ENCODE results near the gene PTMA.

Gene PTMA

DNA sequence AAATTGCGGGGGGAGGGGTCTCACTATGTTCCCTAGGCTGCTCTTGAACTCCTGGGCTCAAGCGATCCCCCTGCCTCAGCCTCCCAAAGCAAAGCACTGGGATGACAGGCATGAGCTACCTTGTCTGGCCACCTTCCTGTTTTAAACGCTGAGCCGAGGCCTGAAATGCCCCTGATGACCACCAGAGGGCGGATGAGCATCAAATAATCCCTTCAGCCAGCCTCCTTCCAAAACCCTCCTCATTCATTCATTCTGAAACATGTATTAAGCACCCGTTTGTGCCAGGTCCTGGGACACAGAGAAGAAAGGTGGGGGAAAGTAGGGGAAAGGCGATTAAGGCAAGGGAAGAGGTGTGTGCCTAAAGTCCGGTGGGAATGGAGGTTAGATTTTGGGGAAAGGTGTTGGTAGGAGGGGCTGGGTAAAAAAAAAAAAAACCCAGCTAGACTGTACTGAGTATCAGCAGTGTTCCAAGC, 30.7 kb upstream of the PTMA start:
- peak; percentile 89 to 93 (median 90) for DNase-seq

DNA sequence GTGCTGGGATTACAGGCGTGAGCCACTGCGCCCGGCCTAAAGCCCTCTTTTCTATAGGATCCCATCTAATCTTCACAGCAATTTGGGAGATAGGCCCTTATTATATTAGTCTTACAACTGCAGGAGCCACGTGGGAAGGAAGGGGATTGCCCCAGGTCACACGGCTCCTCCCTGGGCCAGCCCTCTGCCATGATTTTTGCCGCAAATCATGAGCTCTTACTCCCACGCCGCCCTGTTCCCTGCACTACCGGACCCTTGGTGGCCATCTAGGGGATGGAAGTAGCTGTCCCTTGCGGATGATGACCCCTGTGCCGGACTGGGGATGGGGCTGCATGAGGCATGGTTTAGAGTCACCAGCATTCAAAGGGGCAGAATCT, 28.4 kb upstream of the PTMA start:
- peak in 2 of 3 donors; percentile 24 to 62 for DNase-seq

DNA sequence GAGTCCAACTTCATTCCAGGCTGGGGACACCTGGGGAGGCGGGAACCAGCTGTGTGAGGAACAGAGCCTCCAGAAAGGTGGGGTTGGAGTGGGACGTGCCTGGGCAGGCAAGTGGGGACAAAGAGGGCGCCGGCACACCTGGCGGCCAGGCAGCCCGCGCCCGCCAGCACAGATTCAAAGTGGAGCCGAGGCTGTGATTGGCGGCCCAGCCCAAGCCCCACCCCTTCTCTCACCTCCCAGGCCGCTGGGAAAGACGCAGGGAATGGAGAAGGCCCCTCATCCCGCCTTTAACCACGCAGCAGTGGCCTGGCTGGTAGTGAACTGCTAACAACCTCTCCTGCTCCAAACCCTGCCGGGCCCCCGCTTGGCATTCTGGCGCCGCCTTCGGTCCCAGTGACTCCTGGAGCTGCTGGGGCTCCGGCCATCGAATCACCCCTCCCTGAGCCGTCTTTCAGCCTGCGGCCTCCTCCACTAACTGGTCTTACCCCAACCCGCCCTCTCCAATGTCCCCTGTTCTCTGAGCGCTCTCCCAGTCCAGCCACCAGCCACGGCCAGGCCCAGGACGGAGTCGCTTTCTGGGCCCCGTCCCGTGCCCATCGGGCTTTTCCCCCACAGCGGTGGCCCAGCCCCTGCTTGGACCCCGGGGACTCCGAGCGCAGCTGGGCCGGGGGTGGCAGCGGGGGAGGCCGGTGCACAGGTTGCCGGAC, 27.9 kb upstream of the PTMA start:
- DNase-seq = no peak

DNA sequence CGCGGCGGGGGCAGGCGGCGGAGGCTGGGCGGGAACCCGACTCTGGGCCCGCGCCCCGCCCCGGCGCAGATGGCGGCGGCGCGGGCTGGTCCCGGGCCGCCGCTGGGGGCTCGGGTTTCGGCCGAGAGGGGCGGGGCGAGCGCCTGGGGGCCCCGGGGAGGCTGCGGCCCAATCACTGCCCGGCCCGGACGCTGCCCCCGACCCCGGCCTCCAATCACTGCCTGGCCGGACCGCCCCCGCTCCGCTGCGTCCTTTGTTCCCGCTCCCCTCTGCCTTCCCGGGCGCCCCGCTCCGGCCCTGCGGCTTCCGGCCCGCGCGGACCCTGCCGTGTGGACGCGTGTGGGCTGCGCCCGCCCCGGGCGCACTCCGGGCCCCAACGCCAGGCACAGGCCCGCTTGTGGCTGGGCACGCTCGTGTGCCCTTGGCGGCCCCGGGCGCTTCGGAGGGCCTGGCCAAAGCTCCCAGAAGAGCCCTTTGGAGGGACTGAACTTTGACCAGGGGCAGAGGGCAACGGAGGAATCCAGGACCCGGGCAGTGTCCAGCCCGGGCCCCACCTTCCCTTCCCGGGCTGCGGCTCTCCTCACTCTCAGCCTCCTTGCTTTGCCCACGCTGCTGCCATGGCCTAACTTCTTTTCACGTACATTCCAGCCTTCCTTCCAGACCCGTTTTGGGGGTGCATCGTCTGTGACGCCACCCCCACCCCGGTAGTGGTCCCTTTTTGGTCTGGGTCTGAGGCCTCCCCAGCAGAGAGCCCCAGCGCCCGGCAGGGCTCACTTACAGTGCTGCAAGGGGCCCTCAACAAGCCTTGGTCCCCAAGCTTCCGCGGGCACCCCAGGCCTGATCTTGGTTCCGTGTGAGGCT, 27.1 kb upstream of the PTMA start:
- DNase-seq = peak in 2 of 3 donors; percentile 46 to 66

DNA sequence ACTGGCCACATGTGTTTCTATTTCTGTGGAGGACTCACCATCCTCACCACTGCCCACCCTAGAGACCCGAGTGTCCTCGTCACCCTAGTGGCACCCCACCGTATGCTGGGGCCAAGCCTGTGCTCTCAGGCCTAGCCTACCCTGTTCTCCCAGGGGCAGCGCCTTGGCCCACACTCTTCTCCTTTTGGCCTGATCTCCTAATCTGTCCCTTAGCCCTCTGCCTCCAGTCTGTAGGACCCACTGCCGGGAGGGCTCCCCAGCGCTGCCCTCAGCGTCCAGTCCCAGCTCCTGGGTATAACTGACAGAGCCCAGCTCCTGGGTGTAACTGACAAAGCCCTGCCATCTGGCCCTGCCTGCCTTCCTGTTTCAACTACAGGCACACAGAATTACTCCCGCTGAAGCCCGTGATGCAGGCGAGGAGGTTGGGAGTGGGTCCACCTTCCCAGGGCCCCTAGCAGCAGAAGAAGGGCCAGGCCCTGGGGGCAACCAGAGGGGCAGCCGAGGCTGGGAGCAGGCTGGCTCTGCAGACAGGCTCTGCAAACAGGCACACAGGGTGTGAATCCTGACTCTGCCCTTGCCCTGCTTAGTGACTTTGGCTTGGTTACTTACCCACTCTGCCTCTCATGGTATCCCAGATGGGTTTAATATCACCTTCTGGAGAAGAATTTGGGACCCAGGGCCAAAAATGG, 25.6 kb upstream of the PTMA start:
- no peak for DNase-seq

DNA sequence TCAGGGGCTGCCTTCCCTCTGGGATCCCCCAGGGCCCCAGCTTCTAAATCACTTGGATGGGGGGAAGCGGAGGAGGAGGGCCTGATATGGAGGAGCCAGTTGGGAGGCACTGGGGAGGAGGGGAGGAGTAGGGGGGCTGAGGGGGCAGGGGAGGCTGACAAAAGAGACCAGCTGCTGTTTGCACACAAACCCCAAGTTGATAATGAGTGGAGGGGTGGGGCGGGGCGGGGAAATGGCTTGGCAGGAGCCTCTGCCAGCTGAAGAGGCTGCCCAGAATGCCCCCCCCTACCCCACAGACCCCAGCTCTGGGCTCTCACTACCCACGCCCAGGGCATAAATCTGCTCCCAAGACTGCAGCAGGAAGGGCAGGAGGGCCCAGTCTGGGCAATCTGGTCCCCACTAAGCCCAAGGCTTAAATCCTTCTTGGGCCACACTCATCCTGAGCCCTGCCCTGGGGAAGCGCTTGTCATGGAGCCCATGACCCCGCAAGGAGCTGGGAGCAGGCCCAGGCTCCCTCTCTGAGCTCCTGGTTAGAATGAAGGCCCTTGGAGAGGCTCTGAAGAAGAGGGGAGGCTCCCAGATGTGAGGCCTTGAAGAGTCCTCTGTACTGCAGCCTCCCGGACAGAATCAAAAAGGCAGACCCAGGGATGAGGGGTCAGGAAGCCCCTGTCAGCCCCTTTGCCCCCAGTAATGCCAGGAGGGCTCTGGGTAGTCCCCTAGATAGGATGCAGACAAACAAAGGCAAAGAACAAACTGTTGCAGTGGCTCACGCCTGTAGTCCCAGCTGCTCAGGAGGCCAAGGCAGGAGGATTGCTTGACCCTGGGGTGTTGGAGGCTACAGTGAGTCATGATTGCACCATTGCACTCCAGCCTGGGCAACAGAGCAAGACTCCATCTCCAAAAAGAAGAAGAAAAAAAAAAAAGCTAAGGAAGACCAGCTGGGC, 24.8 kb upstream of the PTMA start:
- no peak for DNase-seq

- no peak for DNase-seq
Observed at GRCh38 chr2:231684314-231685223, 23.8 kb upstream of the PTMA start.

DNA sequence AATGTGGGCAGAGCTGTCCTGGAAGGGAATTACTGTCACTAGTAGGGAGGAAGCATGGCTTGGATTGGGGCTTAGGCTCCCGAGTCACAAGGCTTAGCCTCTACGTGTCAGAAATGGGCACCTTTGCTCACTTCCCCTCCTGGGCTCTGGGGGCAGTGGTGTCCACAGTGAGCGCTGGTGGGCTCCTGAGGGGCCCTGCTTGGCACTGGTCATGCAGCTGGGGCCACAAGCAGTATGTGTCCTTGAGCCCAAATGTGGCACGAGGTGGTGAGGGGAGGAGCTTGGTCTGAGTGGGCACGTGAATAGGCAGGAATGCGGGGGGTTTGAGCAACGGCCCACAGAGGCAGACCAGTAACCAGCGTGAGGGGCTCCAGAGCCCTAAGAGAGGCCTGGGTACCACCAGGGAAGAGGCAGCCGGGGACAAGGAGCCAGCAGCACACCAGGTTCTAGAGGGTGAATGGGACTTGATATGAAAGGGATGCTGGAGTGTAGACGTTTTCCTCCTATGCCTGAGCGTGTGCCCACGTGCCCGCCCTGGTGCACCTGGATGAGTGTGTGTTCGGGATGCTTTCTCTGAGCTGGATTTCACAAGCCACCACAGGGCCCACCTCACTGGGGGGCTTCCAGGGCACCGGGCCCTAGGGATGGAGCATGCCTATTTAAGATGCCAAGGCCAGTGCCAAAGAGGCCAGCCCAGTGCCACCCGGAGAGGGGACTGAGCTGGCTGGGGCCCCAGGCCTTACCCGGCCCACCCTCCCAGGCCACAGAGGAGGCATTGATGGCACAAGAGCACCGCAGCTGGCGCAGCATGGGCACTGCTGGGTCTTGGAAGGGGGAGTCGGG, 22.8 kb upstream of the PTMA start:
- DNase-seq = no peak

DNA sequence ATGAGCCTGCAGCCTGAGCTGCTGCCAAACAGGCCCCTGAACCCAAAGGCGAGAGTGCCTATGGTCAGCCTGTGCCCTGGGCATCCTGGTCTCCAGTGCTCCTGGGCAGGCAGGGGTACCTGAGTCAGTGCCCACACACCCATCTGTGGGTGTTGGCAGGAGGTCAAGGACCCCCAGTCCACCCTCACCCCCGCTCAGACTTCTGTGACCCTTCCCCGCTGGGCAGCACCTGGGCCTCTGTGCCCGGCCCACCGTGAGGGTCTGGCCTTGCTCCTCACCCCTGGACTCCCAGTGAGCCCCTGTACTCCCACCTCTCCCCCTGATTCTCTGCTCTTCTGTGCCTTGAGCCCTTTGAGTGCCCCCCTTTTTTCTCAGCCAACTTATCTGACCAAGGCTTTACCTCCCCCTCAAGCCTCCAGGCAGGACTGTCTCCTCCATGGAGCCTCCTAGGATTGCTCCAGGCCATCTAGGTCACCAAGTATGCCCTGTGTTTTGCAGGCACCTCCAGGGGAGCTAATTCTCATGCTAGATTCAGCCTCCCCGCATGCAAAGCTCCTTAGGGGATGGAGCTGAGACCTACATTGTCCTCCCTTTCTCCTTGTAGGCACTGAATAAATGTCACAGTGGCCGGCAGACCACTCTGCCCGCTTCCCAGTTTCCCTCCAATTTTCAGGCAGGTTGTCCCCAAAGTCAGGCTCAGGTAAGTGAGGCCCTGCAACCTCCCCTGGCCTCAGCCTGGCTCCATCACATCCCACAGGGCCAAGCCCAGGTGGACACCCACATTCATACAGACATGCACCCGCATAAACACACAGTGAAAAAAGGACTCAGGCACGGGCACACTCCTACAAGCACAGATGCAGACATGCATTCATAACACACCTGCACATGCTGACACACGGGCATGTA, 21.9 kb upstream of the PTMA start:
- no peak for DNase-seq

GRCh38 chr2:231687133-231687852, 21.0 kb upstream of the PTMA start:
- DNase-seq = peak; percentile 66 to 84 (median 67)

DNA sequence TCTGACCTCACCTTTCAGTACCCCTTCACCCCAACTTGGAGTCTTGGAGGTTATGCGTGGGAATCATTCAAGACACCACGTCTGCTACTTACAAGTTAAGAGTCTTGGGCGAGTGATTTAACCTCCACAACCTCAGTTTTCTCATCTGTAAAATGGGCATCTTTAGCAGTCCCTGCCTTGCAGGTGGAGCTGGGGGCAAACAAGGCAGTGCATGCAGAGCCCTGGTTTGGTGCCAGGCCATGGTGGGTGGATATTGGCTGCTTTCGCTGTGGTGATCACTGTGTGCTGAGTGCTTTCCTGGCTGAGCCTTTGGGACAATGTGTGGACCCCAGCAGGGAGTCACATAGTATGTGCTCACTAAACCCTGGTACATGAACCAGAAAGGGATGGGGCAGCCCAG, 20.4 kb upstream of the PTMA start:
- no peak for DNase-seq

DNA sequence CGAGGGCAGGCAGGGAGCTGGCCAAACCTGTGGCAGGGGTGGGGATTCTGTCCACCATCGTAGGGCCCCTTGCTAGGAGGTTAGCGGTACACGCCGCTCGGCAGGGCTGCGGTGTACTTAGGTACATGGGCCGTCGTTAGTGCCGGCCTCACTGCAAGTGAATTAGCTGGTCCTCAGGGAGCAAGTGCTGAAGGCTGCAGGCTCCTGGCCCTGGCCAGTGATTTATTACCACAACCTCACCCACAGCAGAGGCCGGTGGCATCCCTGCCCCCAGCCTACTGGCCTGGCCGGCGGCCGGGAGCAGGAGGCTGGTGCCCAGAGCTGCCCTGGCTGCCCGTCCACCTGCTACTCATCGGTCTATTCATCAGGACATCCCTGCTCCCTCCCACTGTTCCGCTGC, 19.6 kb upstream of the PTMA start:
- DNase-seq = no peak

DNA sequence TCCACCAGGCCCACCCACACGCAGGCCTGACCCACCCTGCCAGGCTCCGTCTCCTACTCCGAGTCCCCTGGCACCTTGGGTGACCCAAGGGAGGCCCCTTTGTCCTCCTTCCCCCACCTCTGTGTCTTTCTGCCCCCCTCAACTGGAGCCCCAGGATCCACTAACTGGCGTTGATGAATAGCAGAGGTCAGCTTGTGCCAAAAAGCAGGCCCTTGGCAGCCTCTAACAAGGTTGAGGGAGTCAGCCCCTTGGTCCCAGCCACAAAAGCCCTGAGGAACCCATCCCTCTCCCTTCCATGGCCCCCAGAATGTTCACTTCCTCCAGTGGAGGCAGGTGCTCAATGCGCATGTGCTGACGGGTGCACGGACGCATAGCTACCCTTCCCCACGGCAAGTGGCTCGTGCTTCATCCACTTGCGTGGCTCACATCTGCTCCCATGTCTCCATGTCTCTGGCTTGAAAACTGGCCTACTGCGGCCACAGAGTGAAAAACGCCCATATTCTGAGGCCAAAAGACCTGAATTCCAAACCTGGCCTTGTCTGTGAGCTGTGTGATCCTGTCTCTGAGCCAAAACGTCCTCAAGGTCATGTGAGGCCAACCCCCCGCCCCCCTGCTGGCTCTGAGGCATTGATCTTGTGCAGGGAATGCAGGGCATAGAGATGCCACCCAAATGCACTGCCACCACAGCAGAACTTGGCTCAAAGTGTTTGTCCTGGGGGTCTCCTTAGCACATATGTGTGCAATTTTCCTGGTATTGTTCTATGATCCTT, 19.0 kb upstream of the PTMA start:
- DNase-seq = no peak

- DNase-seq = no peak
Observed at GRCh38 chr2:231691251-231691772, 17.0 kb upstream of the PTMA start.

- DNase-seq = no peak
Observed at GRCh38 chr2:231692847-231693246, 15.5 kb upstream of the PTMA start.

DNA sequence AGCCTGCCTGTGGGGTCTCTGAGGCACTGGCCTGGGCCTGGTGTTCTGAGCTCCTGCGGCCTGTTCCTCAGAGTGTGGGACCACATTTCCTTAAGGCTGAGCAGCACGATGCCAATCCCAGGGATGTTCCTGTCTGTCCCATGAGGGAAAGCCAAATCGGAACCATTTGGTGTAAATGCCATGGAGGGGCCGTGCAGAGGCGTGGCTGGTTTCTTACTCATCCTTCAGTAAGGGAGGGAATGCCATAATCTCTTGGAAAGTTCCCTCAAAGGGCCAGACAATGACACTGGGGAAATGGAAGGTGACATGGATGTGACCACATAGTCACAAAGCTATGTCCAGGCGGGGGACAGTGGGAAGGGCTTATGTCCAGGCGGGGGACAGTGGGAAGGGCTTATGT, 14.4 kb upstream of the PTMA start:
- no peak for DNase-seq

GRCh38 chr2:231696004-231696367, 12.3 kb upstream of the PTMA start:
- DNase-seq = no peak

- no peak for DNase-seq
Observed at GRCh38 chr2:231699006-231699405, 9.3 kb upstream of the PTMA start.

Data from suppressor macrophage treated with lipopolysaccharide for 1 hour (primary cell).